Adipocyte (in vitro differentiated cells): ENCODE data around the gene MAGOHB.
"Not testable (repeated sequence)": the region's sequence is repeated elsewhere in the genome, so short reads cannot be mapped to it uniquely, and the experiment has no call there.

Source experiments
- DNase-seq: peaks from one replicate; pipeline ENCODE4 v3.0.0-alpha.2; 2015; ENCODE audit warnings: low read depth
- H3K27me3 ChIP-seq: replicated peaks from 2 replicates; pipeline ENCODE4 v1.7.0; 2013; ENCODE audit warnings: mild to moderate bottlenecking, low read length, moderate library complexity; ENCODE audit not compliant: control insufficient read depth, insufficient read depth
- H3K36me3 ChIP-seq: 2 replicates; pipeline ENCODE4 v1.7.0; 2013; ENCODE audit warnings: low read length, mild to moderate bottlenecking, moderate library complexity; ENCODE audit not compliant: control insufficient read depth, insufficient read depth, severe bottlenecking
- H3K4me1 ChIP-seq: 2 replicates; pipeline ENCODE4 v1.7.0; 2013; ENCODE audit warnings: mild to moderate bottlenecking, low read length, moderate library complexity; ENCODE audit not compliant: control insufficient read depth, insufficient read depth
- H3K4me3 ChIP-seq: 2 replicates; pipeline ENCODE4 v1.7.0; 2013; ENCODE audit warnings: mild to moderate bottlenecking, low read length, moderate library complexity
- H3K9ac ChIP-seq: 2 replicates; pipeline ENCODE4 v1.7.0; 2013; ENCODE audit warnings: mild to moderate bottlenecking, low read length, moderate library complexity
- H3K9me3 ChIP-seq: 2 replicates; pipeline ENCODE4 v1.7.0; 2013; ENCODE audit warnings: mild to moderate bottlenecking, low read length, moderate library complexity; ENCODE audit not compliant: control insufficient read depth

MAGOHB gene

DNA sequence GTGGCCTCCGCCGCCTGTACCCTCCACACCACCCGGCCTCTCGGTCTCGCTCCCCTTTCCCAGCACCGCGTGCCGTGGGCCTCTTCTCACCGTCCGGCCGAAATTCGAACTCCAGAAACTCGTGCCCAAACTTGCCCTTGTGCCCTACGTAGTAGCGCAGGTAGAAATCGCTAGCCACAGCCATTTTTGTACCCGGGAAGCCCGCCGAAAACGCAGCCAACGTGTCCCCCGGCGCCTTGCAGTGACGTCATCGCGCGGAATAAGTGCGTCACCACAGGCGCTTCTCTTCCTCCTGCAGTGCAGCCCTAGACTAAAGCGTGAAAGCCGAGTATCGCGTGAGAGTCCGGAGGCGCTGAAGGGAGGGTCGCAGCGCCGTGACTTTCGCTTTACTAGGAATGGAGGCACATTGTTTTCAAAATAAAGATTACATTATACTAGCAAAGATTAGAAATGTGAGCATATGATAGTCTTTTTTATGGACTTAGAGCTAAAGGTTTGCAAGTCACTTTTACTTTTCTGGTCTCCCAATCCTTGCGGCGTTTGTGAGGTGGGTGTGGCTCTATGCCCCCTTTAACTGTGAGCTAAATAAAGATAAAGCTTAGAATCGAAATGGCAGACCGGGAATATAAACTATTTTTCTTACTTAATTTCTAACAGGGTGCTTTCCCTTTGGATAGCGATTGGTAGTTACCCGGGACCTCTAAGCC lies at the start of gene MAGOHB:
Gene MAGOHB, minus strand, starts transcription at position 261 of the 707 bp plus-strand sequence. Its CDS starts 77 bp downstream, at position 184.
- DNase-seq, result peak; percentile 98
- H3K36me3 ChIP-seq, result peaks cover 17% of the 10 kb centered on the region
- H3K4me1 ChIP-seq, result peaks cover 28% of the 10 kb centered on the region
- no peaks in the 10 kb centered on the region for H3K9me3 ChIP-seq
- peak within 1 kb of the TSS; percentile 94 for H3K4me3 ChIP-seq
- H3K9ac ChIP-seq, result peak within 1 kb of the TSS; percentile 97
- H3K27me3 ChIP-seq, result no peaks in the 10 kb centered on the region

- Histone ChIP-seq H3K4me3 (no peak overlapping the region), H3K9me3 (peaks cover 11% of the 10 kb centered on the region), H3K4me1 (peaks cover 6% of the 10 kb centered on the region), H3K9ac (no peak overlapping the region), H3K27me3 (no peaks in the 10 kb centered on the region), H3K36me3 (no peaks in the 10 kb centered on the region)
- peak; percentile 14 for DNase-seq
Measured at GRCh38 chr12:10661338-10661737, 47.9 kb upstream of the MAGOHB start.

- Histone ChIP-seq H3K9ac (no peak overlapping the region), H3K4me3 (no peak overlapping the region), H3K36me3 (no peaks in the 10 kb centered on the region), H3K4me1 (no peaks in the 10 kb centered on the region), H3K27me3 (no peaks in the 10 kb centered on the region), H3K9me3 (peaks cover 11% of the 10 kb centered on the region)
- DNase-seq, result no peak
Measured at GRCh38 chr12:10654003-10654402, 40.6 kb upstream of the MAGOHB start.

GRCh38 chr12:10652192-10652591 lies 38.8 kb upstream of the MAGOHB start:
- Histone ChIP-seq H3K36me3 (no peaks in the 10 kb centered on the region), H3K27me3 (no peaks in the 10 kb centered on the region), H3K4me1 (no peaks in the 10 kb centered on the region), H3K4me3 (no peak overlapping the region), H3K9me3 (peaks cover 7% of the 10 kb centered on the region), H3K9ac (no peak overlapping the region)
- no peak for DNase-seq

- peaks cover 24% of the 10 kb centered on the region for H3K9me3 ChIP-seq
- not testable (repeated sequence) for H3K4me3 ChIP-seq, H3K9ac ChIP-seq, H3K36me3 ChIP-seq, H3K27me3 ChIP-seq, H3K4me1 ChIP-seq, DNase-seq
Measured at GRCh38 chr12:10646576-10646975, 33.2 kb upstream of the MAGOHB start.

GRCh38 chr12:10645910-10646309 lies 32.5 kb upstream of the MAGOHB start:
- no peaks in the 10 kb centered on the region for H3K27me3 ChIP-seq
- no peak overlapping the region for H3K9ac ChIP-seq
- H3K36me3 ChIP-seq, result no peaks in the 10 kb centered on the region
- peaks cover 6% of the 10 kb centered on the region for H3K4me1 ChIP-seq
- no peak for DNase-seq
- peak overlapping the region; percentile 47 for H3K4me3 ChIP-seq
- H3K9me3 ChIP-seq, result peaks cover 24% of the 10 kb centered on the region

GRCh38 chr12:10641735-10642500 lies 28.5 kb upstream of the MAGOHB start:
- Histone ChIP-seq H3K9me3 (peaks cover 22% of the 10 kb centered on the region), H3K4me3 (no peak overlapping the region), H3K36me3 (no peaks in the 10 kb centered on the region), H3K4me1 (peaks cover 6% of the 10 kb centered on the region), H3K9ac (no peak overlapping the region), H3K27me3 (no peaks in the 10 kb centered on the region)
- peak; percentile 38 for DNase-seq

DNA sequence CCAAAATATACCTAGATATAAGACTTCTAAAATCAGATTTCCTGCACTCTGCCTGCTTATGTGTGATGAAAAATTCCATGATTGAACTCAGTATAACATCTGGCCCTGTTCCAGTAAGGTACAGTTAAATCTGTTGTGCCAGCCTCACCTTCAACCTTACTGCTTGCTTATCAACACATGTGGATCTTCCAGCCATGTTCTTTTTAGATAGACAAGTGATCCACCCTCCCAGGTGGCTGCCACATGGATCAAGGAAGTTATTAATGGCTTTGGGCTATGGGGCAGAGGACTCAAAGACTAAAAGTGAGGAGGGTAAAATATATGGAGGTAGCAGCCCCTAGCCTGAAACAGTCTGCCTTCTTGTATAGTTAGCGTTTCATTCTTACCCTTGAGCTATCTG lies 25.3 kb upstream of the MAGOHB start:
- DNase-seq, result no peak
- Histone ChIP-seq H3K36me3 (no peaks in the 10 kb centered on the region), H3K4me3 (no peak overlapping the region), H3K27me3 (no peaks in the 10 kb centered on the region), H3K9me3 (no peaks in the 10 kb centered on the region), H3K9ac (no peak overlapping the region), H3K4me1 (peaks cover 19% of the 10 kb centered on the region)

DNA sequence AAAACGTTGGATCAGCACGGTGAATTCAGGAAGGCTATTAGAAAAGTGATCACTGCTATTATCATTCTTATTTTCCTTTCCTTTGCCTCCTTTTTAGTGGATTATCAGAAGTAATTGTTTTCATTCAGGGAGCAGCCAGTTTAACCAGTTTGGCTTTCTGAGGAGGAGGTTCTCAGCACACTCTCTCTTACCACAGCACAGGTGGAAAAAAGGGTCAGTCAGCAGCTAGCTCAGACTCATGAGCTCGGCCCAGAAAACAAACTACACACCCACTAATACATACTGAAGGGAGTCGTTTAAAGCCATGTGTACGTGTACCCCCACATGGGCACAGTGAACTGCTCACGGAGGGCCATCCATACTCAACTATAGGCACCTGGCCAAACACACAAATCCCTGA lies 23.2 kb upstream of the MAGOHB start:
- Histone ChIP-seq H3K9me3 (no peaks in the 10 kb centered on the region), H3K4me1 (peaks cover 36% of the 10 kb centered on the region), H3K36me3 (no peaks in the 10 kb centered on the region), H3K9ac (no peak overlapping the region), H3K27me3 (no peaks in the 10 kb centered on the region), H3K4me3 (no peak overlapping the region)
- no peak for DNase-seq

DNA sequence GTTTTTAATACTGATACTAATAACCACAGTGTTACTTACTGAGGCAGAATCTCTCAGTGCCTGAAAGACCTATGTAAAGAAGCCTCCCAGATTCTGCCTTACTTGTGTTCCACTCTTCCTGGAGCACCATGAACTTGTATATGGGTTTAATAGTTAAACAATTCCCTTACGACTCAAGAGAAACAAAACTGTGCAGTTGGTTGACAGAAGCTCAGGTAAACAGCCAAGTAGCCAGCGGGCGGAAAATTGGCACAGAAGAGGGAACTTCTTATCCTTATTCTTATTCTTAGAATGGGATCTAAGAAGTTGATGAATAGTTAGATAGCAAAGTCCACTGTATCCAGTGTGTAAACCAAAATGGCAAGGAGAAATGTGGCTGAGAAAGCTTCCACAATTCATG lies 22.7 kb upstream of the MAGOHB start:
- Histone ChIP-seq H3K9me3 (no peaks in the 10 kb centered on the region), H3K27me3 (no peaks in the 10 kb centered on the region), H3K9ac (no peak overlapping the region), H3K4me1 (peaks cover 33% of the 10 kb centered on the region), H3K36me3 (no peaks in the 10 kb centered on the region), H3K4me3 (no peak overlapping the region)
- DNase-seq, result no peak

- peaks cover 33% of the 10 kb centered on the region for H3K4me1 ChIP-seq
- DNase-seq, result no peak
- peak overlapping the region; percentile 17 for H3K9ac ChIP-seq
- H3K9me3 ChIP-seq, result no peaks in the 10 kb centered on the region
- no peak overlapping the region for H3K4me3 ChIP-seq
- no peaks in the 10 kb centered on the region for H3K36me3 ChIP-seq
- H3K27me3 ChIP-seq, result no peaks in the 10 kb centered on the region
Measured at GRCh38 chr12:10635306-10635705, 21.9 kb upstream of the MAGOHB start.
